Measurements from ENCODE around the gene SELENOV.
A peak's percentile ranks its signal among the peaks of the same experiment; 100 is the strongest.

Gene SELENOV

DNA sequence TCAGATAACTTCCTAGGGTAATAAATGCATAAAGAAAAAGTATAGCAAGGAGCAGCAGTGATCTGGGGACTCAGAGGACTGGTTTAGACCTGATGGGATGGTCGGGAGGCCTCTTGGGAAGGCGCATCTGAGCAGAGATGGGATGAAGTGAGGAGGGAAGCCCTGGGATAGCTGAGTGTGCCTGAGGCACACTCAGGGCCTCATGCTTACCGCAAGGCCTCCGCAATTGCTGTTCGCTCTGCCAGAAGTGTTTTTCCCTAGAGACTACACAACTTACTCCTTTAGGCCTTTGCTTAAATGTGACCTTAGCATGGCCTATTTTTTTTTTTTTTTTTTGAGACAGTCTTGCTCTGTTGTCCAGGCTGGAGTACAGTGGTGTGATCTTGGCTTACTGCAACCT, 20.3 kb upstream of the SELENOV start:
- DNase-seq (ENCODE audit: low spot score): no peak

GRCh38 chr19:39496063-39496462, 18.9 kb upstream of the SELENOV start:
- DNase-seq (ENCODE audit: low spot score): no peak

DNA sequence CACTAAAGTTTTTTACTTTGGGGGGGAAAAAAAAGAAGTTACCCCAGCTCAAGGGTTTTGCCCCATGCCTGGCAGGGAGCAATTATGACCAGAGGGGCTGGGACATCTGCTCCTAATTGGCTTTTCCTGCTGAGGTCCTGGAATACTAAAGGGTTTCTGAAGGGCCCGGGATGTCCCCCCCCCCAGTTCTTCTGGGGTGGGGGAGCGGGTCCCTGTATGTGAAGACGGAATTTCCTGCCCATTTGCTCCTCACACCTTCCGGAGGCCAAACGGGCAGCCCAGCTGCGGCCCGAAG, 17.3 kb upstream of the SELENOV start:
- no peak for DNase-seq (ENCODE audit: low spot score)

DNA sequence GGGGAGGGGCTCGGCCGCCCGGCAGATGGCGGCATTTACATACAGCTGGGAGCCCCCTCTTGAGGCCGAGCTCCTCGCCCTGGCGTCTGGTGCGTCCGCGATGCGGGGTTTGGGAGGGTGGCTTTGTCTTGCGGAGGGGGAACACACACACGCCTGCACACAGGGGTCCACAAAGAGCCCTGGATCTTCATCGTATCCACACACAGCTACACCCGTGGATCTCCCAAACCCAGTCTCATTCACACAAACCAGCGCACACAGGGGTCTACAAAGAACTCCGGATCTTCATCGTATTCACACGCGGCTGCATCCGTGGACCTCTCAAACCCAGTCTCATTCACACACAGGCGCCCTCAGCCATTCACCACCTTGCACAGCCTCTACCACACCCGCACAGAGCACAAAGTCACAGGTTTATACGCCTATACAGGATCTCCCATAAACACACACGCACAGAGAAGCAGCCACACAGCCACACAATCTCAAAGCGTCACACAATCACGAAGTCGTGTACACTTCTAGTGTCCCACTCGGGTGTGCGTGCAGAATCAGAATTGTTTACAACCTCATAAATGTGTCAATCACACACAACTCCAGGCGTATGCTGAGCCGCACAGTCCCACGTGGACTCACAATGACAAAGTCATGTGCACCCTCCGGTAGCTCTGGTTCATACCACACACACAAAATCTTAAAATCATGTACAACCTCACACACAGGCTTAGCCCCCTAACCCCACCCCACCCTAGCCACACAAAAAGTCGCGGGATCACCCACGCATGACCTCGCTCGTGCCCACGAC, 16.7 kb upstream of the SELENOV start:
- DNase-seq (ENCODE audit: low spot score): peak; percentile 53

GRCh38 chr19:39498798-39499642, 15.9 kb upstream of the SELENOV start, which contains the start of gene DLL3:
TSS of gene DLL3 (plus strand) at chr19:39498947. CDS start at chr19:39498975, 28 bp downstream.
- DNase-seq (ENCODE audit: low spot score): no peak

DNA sequence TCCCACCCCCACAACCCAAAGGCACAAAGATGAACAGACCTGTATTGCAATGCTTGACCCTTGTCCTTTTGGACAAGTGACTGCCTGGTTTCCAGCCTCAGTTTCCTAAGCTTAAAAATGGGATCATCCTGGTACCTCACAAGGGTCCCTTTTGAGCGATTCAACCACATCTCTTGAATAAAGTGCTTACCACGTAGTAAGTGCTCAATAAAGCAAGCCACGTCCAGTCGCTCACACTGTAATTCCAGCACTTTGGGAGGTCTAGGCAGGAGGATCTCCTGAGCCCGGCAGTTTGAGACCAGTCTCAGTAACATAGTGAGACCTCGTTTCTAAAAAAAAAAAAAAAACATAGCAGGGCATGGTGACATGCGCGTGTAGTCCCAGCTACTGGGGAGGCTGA, 15.0 kb upstream of the SELENOV start:
- DNase-seq (ENCODE audit: low spot score): no peak

DNA sequence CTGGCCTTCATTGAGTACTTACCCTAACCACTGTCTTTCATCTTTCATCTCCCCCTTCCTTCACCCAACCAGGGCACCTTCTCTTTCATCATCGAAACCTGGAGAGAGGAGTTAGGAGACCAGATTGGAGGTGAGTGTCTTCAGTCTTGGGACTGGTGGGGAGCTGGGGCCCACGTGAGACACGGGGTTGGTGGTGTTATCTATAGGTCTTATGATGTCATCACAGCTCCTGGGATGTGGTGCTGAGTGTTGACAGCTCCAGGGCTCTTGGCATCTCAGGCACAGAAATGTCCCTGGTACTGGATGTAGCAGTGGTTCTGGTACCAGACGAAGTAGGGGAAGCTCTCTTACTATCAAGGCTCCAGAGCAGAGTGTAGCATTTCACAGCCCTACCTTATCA, 14.4 kb upstream of the SELENOV start:
- DNase-seq (ENCODE audit: low spot score): no peak

DNA sequence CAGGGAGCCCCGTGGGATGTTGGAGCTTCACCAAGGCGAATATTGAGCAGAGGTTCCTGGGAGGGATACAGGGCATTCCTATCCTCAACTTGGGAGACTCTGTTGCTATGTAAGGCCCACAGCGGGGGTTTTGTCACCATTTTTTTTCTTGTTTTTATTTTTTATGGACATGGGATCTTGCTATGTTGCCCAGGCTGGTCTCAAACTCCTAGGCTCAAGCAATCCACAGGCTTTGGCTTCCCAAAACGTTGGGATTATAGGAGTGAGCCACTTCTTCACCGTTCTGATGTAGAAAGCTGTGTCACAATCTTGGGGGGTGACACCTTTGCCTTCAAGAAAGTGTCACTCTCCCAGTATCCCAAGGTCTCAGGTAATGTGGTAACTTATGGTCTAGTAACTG, 13.6 kb upstream of the SELENOV start:
- DNase-seq (ENCODE audit: low spot score): no peak

- DNase-seq (ENCODE audit: low spot score): peak; percentile 92
These were observed 12.1 kb upstream of the SELENOV start for GRCh38 chr19:39502640-39503417.

DNA sequence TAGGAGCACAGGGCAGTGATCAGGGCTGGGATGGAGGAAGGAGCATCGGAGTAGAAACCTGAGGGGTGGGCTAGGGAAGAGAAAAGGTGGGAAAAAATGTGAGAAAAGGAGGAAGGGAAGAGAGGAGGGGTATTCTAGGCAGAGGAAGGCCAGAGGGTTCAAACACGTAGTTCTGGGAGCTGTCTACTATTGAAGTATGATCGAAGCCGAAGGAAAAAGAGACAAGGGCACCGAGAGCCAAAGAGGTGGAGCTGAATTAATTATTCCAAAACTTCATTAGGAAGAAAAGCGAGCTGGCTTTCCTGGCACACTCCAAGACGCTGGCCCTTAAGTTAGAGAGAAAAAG, 8.4 kb upstream of the SELENOV start:
- DNase-seq (ENCODE audit: low spot score): no peak

DNA sequence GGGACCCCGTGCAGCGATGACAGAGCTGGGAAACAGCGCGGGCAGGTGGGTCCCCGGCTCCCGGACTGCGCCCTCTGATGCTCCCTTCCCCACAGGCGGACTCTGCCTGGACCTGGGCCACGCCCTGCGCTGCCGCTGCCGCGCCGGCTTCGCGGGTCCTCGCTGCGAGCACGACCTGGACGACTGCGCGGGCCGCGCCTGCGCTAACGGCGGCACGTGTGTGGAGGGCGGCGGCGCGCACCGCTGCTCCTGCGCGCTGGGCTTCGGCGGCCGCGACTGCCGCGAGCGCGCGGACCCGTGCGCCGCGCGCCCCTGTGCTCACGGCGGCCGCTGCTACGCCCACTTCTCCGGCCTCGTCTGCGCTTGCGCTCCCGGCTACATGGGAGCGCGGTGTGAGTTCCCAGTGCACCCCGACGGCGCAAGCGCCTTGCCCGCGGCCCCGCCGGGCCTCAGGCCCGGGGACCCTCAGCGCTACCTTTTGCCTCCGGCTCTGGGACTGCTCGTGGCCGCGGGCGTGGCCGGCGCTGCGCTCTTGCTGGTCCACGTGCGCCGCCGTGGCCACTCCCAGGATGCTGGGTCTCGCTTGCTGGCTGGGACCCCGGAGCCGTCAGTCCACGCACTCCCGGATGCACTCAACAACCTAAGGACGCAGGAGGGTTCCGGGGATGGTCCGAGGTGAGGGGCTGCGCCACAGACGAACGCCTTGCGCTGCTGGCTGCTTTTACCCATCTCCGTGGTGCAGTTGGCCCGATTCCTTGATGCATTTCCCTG, 7.8 kb upstream of the SELENOV start:
- DNase-seq (ENCODE audit: low spot score): peak; percentile 84

DNA sequence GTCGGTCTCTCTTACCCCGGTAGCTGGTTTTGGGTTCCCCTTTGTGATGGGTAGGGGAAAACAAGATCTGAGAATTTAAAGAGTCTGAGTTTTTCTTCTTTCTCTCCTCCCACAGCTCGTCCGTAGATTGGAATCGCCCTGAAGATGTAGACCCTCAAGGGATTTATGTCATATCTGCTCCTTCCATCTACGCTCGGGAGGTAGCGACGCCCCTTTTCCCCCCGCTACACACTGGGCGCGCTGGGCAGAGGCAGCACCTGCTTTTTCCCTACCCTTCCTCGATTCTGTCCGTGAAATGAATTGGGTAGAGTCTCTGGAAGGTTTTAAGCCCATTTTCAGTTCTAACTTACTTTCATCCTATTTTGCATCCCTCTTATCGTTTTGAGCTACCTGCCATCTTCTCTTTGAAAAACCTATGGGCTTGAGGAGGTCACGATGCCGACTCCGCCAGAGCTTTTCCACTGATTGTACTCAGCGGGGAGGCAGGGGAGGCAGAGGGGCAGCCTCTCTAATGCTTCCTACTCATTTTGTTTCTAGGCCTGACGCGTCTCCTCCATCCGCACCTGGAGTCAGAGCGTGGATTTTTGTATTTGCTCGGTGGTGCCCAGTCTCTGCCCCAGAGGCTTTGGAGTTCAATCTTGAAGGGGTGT, 7.1 kb upstream of the SELENOV start:
- no peak for DNase-seq (ENCODE audit: low spot score)

DNA sequence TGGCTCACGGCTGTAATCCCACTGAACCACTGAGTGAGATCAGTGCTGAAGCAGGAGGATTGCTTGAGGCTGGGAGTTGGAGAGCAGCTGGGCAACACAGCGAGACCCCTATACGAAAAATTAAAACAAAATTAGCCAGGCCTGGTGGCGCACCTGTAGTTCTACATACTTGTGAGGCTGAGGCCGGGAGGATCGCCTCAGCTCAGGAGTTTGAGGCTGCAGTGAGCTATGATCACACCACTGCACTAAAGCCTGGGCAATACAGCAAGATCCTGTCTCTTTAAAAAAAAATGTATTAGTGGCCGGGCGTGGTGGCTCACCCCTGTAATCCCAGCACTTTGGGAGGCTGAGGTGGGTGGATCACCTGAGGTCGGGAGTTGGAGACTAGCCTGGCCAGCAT, 6.3 kb upstream of the SELENOV start:
- no peak for DNase-seq (ENCODE audit: low spot score)

DNA sequence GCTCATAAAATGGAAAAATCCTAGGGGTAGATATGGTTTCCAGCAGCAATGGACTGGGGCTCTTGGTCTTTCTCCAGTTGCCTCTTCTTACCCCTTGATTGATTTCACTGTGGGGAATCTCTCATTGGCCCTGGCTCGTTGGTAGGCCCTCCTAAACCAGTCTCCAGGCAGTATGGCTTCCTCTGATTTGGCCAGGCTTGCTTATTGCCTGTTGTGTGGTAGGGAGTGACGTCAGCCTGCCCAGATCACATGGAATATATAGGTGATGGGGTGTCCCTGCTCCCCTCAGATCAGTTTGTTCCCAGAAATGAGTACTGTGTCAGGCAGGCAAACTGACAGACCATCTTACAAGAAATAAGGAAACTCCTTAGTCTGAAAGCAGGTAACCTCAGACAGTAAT, 5.7 kb upstream of the SELENOV start:
- no peak for DNase-seq (ENCODE audit: low spot score)

DNA sequence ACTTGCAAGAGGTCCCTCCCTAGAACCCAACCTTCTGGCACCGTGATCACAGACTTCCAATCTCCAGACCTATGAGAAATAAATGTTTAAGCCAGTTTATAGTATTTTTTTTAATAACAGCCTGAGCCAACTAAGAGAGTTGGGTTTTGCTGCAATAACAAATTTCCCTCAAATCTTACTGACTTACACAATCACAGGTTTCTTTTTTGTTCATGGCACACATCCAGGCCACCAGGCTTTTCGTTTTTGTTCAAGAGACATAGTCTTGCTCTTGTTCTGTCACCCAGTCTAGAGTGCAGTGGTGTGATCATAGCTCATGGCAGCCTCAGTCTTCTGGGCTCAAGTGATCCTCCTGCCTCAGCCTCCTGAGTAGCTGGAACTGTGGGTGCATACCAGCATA, 2.0 kb upstream of the SELENOV start:
- DNase-seq (ENCODE audit: low spot score): no peak

DNA sequence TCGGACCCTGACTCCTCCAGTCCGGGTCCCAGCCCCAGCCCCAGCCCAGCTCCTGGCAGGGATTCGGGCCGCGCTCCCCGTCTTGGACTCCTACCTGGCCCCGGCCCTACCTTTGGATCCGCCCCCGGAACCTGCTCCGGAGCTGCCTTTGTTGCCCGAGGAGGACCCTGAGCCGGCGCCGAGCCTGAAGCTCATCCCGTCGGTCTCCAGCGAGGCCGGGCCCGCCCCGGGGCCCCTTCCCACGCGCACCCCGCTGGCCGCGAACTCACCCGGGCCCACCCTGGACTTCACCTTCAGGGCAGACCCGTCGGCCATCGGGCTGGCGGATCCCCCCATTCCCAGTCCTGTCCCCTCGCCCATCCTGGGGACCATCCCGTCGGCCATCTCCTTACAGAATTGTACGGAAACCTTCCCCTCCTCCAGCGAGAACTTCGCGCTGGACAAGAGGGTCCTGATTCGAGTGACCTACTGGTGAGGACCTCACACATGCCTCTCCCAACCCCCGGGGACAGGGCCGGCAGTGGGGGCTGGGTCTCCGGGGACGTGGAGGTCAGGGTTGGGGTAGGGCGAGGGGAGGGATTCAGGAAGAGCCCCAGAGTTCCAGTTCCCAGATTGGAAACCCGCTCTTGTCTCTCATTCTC, 732 bp downstream of the SELENOV start:
- DNase-seq (ENCODE audit: low spot score): no peak

DNA sequence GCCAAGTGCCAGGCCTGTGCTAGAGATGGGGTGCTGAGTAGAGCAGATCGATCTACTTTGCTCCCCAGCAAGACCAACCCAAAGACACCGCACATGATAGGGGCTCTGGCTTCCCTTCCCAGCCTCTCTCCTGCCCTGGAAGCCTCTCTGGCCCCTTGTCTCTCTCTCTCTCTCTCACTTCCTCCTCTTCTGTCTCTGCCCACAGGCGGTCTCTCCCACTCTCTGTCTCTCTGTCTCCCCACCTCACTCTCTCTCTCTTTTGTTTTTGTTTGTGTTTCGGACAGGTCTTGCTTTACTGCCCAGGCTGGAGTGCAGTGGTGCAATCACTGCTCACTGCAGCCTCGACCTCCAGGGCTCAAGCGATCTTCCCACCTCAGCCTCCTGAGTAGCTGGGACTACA, 1.3 kb downstream of the SELENOV start:
- DNase-seq (ENCODE audit: low spot score): no peak

DNA sequence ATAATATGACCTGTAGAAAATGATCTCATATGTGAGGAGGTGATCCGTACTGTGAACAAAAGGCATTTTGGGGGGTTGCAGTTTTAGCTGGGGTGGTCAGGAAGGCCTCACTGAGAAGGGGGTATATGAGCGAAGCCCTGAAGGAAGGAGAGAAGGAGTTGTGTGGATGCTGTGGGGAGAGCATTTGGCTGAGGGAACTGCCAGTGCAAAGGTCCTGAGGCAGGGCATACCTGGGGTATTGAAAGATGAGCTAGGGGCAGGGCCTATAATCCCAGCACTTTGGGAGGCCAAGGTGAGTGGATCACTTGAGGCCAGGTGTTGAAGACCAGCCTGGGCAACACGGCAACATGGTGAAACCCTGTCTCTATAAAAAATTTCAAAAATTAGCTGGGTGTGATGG, 2.5 kb downstream of the SELENOV start:
- DNase-seq (ENCODE audit: low spot score): no peak

- DNase-seq (ENCODE audit: low spot score): no peak
These were observed 3.5 kb downstream of the SELENOV start for GRCh38 chr19:39518458-39518857.

DNA sequence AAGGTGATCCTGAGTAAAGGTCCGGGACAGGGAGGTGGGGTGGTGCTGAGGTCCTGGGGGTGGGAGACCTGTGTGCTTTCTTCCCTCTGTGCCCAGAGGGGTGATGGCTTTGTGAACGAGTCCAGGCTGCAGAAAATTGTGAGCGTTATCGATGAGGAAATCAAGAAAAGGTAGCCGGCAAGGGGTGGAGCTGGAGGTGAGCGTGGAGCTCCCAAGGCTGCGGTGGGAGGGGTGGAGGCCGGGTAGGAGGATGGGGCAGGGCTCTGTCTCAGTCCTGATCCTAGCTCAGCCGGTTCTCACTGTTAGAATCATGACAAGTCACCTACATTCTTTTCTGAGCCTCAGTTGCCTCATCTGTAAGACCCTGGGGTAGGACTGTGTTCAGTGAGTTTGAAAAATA, 4.0 kb downstream of the SELENOV start:
- DNase-seq (ENCODE audit: low spot score): no peak

Data from GM03348 (cell line).